GM13977 (cell line): ENCODE measurements around the gene ACTR5.
"Not testable (repeated sequence)": the region's sequence is repeated elsewhere in the genome, so short reads cannot be mapped to it uniquely, and the experiment has no call there.

Experiments used
- DNase-seq: peaks from one replicate; pipeline ENCODE4 v3.0.0; 2012; ENCODE audit warnings: low spot score
- CTCF ChIP-seq: IDR thresholded peaks from 2 replicates; pipeline ENCODE4 v1.5.1; 2012; ENCODE audit warnings: mild to moderate bottlenecking, control low read depth; ENCODE audit not compliant: insufficient read depth; ENCODE audit errors: extremely low read depth, missing control alignments
- in situ Hi-C: fragments of 300-500 bp; cut with MboI; formaldehyde crosslinking; loops from one replicate; pipeline ENCODE4 v1.12.0; 2022; ENCODE audit warnings: low sequenced_read_pairs, low pct_unique_long_range_greater_than_20kb, mixed read lengths, inconsistent platforms; ENCODE audit not compliant: unreplicated experiment

ACTR5 gene

GRCh38 chr20:38812709-38813573 is 64.7 kb downstream of the ACTR5 start:
- DNase-seq = no peak
- no peak for TF ChIP-seq CTCF
- in situ Hi-C loops = no loop called here

GRCh38 chr20:38813574-38813962 is 65.3 kb downstream of the ACTR5 start:
- DNase-seq, in situ Hi-C loops: not testable (repeated sequence)

GRCh38 chr20:38815446-38815845 is 67.2 kb downstream of the ACTR5 start:
- in situ Hi-C loops = no loop called here
- no peak for DNase-seq
- no peak for TF ChIP-seq CTCF

GRCh38 chr20:38818113-38819065 is 70.1 kb downstream of the ACTR5 start:
- in situ Hi-C loops = no loop called here
- TF ChIP-seq CTCF = no peak
- no peak for DNase-seq
